OCI-LY7 (cell line): ENCODE data around the gene LRFN2.

ENCODE experiments used
- EZH2phosphoT487 ChIP-seq: fragments of 200-600 bp; sonication (generic); IDR thresholded peaks from 2 replicates; pipeline ENCODE4 v1.6.1; 2018; ENCODE audit warnings: low read depth, borderline replicate concordance, mild to moderate bottlenecking, mixed run types, antibody characterized with exemption, low read length, moderate library complexity, mixed read lengths
- TF ChIP-seq, protein P1 (sequence below): fragments of 200-600 bp; sonication (generic); conservative IDR thresholded peaks from 2 replicates; pipeline ENCODE4 v1.5.1; 2014; ENCODE audit warnings: mild to moderate bottlenecking, antibody characterized with exemption, low read length, moderate library complexity, mixed read lengths

DNA sequence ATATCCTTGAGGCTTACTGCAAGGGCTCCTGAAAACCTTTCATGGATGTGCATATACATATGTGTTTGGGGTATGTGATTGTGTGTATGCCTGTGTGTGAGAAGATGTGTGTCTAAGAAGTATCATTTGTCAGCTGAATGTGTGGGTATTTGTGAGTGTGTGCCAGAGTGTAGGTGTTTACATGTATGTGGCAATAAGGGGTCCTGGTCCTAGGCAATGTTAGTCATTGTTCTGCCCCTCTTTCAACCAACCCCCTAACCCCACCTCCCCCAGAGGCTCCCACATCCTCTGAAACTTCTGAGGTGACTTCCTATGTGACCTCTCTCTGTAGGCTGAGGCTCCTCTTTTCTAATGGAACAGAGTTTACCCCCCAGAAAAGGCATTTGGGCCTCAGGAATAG is 186.4 kb downstream of the LRFN2 start:
- TF ChIP-seq, protein P1, sequence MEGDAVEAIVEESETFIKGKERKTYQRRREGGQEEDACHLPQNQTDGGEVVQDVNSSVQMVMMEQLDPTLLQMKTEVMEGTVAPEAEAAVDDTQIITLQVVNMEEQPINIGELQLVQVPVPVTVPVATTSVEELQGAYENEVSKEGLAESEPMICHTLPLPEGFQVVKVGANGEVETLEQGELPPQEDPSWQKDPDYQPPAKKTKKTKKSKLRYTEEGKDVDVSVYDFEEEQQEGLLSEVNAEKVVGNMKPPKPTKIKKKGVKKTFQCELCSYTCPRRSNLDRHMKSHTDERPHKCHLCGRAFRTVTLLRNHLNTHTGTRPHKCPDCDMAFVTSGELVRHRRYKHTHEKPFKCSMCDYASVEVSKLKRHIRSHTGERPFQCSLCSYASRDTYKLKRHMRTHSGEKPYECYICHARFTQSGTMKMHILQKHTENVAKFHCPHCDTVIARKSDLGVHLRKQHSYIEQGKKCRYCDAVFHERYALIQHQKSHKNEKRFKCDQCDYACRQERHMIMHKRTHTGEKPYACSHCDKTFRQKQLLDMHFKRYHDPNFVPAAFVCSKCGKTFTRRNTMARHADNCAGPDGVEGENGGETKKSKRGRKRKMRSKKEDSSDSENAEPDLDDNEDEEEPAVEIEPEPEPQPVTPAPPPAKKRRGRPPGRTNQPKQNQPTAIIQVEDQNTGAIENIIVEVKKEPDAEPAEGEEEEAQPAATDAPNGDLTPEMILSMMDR: no peak
- TF ChIP-seq EZH2phosphoT487: no peak
